H1 (cell line): Measurements from ENCODE around the gene CFAP54.

Experiments used
- BCL11A ChIP-seq, 2 experiments: IDR thresholded peaks; one replicate each; pipeline ENCODE4 v1.6.1; 2011; ENCODE audit warnings: low read depth in 2 of 2, low read length in 2 of 2, mild to moderate bottlenecking in 2 of 2
- POLR2A ChIP-seq, 2 experiments: IDR thresholded peaks; 1 replicate in 1 of 2; 2 replicates in 1 of 2; pipeline ENCODE4 v1.6.1; 2011; ENCODE audit warnings: low read depth in 2 of 2, low read length in 2 of 2, mild to moderate bottlenecking in 2 of 2; ENCODE audit errors: control extremely low read depth in 1 of 2
- TBP ChIP-seq: IDR thresholded peaks from 2 replicates; pipeline ENCODE4 v1.6.1; 2011; ENCODE audit warnings: low read depth, low read length, improper control_type of control experiment
- TCF12 ChIP-seq: IDR thresholded peaks from 2 replicates; pipeline ENCODE4 v1.6.1; 2011; ENCODE audit warnings: low read depth, mild to moderate bottlenecking, low read length
- TF ChIP-seq, protein P1 (sequence below), 3 experiments: IDR thresholded peaks; 1 replicate in 2 of 3; 2 replicates in 1 of 3; pipeline versions ENCODE4 v1.5.1 to v1.6.1; 2011; ENCODE audit warnings: low read length in 3 of 3, mild to moderate bottlenecking in 3 of 3, inconsistent platforms in 2 of 3, low read depth in 1 of 3, moderate library complexity in 1 of 3; ENCODE audit not compliant: insufficient read depth in 1 of 3; ENCODE audit errors: control extremely low read depth in 1 of 3
- TF ChIP-seq, protein P2 (sequence below): IDR thresholded peaks from 2 replicates; pipeline ENCODE4 v1.6.1; 2011; ENCODE audit warnings: low read depth, mild to moderate bottlenecking, low read length; ENCODE audit not compliant: insufficient read depth

DNA sequence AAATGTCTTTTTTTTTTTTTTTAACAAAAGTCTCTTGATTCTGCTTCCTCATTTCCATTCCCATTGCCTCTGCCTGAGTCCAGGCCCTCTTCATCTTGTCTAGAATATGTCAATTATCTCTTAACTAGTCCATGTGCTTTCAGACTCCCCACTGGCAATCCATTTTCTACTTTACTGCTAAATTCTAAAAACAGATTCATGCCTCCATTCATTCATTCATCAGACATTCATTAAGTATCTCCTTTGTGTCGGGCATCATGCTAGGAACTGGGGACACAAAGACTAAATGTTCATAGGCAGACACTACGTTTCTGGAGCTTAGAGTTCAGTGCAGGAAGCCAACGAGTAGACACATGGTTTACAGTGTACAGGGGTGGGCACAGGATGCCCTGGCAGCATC, 408.0 kb downstream of the CFAP54 start:
- TF ChIP-seq BCL11A (IDR thresholded peaks at IDR 0.05; ENCODE audit: low read depth in 2 of 2, low read length in 2 of 2) (no peak), POLR2A (IDR thresholded peaks at IDR 0.05; ENCODE audit: control extremely low read depth in 1 of 2, low read depth in 2 of 2, low read length in 2 of 2) (no peak), TBP (no peak), TCF12 (no peak)
- TF ChIP-seq, protein P1, sequence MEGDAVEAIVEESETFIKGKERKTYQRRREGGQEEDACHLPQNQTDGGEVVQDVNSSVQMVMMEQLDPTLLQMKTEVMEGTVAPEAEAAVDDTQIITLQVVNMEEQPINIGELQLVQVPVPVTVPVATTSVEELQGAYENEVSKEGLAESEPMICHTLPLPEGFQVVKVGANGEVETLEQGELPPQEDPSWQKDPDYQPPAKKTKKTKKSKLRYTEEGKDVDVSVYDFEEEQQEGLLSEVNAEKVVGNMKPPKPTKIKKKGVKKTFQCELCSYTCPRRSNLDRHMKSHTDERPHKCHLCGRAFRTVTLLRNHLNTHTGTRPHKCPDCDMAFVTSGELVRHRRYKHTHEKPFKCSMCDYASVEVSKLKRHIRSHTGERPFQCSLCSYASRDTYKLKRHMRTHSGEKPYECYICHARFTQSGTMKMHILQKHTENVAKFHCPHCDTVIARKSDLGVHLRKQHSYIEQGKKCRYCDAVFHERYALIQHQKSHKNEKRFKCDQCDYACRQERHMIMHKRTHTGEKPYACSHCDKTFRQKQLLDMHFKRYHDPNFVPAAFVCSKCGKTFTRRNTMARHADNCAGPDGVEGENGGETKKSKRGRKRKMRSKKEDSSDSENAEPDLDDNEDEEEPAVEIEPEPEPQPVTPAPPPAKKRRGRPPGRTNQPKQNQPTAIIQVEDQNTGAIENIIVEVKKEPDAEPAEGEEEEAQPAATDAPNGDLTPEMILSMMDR (IDR thresholded peaks at IDR 0.05; ENCODE audit: control extremely low read depth in 1 of 3, insufficient read depth in 1 of 3, low read depth in 1 of 3, low read length in 3 of 3), result no peak
- TF ChIP-seq, protein P2, sequence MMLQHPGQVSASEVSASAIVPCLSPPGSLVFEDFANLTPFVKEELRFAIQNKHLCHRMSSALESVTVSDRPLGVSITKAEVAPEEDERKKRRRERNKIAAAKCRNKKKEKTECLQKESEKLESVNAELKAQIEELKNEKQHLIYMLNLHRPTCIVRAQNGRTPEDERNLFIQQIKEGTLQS, result no peak
